ENCODE measurements around the gene RAB31. TPM values are rescaled to one million over a fixed set of nuclear protein-coding genes. Genes with fewer than 3 reads are reported as not detected.

Gene RAB31
- total RNA-seq, 4 donors from 2014 or later, result 3.2 to 7.1 (median 4.4) TPM

- DNase-seq (no peak), ATAC-seq (no peak)
- H3K9me3 ChIP-seq, result no peaks in the 10 kb centered on the region
- no peaks in the 10 kb centered on the region for H3K36me3 ChIP-seq
- in situ Hi-C loops (cut with MboI; ENCODE audit: low sequenced_read_pairs in 4 of 4), result no loop called here
- H3K27ac ChIP-seq, result no peak overlapping the region
- H3K4me3 ChIP-seq, result no peak overlapping the region
- intact Hi-C loops (cut with DNase I; ENCODE audit: low total_unique reads), result no loop called here
- TF ChIP-seq CTCF (IDR thresholded peaks at IDR 0.05 in 4 of 5, conservative IDR thresholded peaks at IDR 0.05 in 1 of 5) (no peak), POLR2A (IDR thresholded peaks at IDR 0.05) (no peak)
- H3K27me3 ChIP-seq, result peaks cover 0 to 8% (median 4%) of the 10 kb centered on the region in 3 donors
- peaks cover 0 to 4% of the 10 kb centered on the region in 2 donors for H3K4me1 ChIP-seq
Measured at GRCh38 chr18:9679125-9679524, 29.0 kb upstream of the RAB31 start.

GRCh38 chr18:9681217-9681616 lies 26.9 kb upstream of the RAB31 start:
- Histone ChIP-seq H3K27me3 (no peaks in the 10 kb centered on the region), H3K27ac (no peak overlapping the region), H3K36me3 (no peaks in the 10 kb centered on the region), H3K4me3 (no peak overlapping the region), H3K9me3 (no peaks in the 10 kb centered on the region), H3K4me1 (peaks cover 6 to 9% of the 10 kb centered on the region in 2 donors)
- ATAC-seq (no peak), DNase-seq (no peak)
- intact Hi-C loops (cut with DNase I; ENCODE audit: low total_unique reads) (no loop called here), in situ Hi-C loops (cut with MboI; ENCODE audit: low sequenced_read_pairs in 4 of 4) (no loop called here)
- TF ChIP-seq CTCF (IDR thresholded peaks at IDR 0.05 in 4 of 5, conservative IDR thresholded peaks at IDR 0.05 in 1 of 5) (no peak), POLR2A (IDR thresholded peaks at IDR 0.05) (no peak)

DNA sequence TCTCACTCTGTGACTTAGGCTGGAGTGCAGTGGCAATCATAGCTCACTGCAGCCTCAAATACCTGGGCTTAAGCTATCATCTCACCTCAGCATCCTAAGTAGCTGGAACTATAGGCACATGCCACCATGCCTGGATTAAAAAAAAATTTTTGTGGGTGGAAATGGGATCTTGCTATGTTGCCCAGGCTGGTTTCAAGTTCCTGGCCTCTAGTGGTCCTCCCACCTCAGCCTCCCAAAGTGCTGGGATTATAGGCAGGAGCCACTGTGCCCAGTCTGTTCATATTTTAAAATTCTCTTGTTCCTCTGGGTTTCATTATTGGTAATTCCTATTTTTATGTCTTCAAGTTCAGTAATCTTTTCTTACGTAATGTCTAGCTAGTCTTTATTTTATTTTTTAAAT lies 25.5 kb upstream of the RAB31 start:
- no peaks in the 10 kb centered on the region for H3K27me3 ChIP-seq
- peaks cover 6 to 9% of the 10 kb centered on the region in 2 donors for H3K4me1 ChIP-seq
- TF ChIP-seq CTCF (IDR thresholded peaks at IDR 0.05 in 4 of 5, conservative IDR thresholded peaks at IDR 0.05 in 1 of 5) (no peak), POLR2A (IDR thresholded peaks at IDR 0.05) (no peak)
- intact Hi-C loops (cut with DNase I; ENCODE audit: low total_unique reads) (no loop called here), in situ Hi-C loops (cut with MboI; ENCODE audit: low sequenced_read_pairs in 4 of 4) (no loop called here)
- H3K27ac ChIP-seq, result no peak overlapping the region
- ATAC-seq, result no peak
- no peak overlapping the region for H3K4me3 ChIP-seq
- DNase-seq, result no peak
- no peaks in the 10 kb centered on the region for H3K36me3 ChIP-seq
- no peaks in the 10 kb centered on the region for H3K9me3 ChIP-seq

- peak overlapping the region in 3 of 4 donors; percentile 24 to 54 (median 30) for H3K27ac ChIP-seq
- peak in 1 of 2 donors; percentile 23 for DNase-seq
Measured at GRCh38 chr18:9683418-9684396, 24.4 kb upstream of the RAB31 start.

More at GRCh38 chr18:9683418-9684396, 24.4 kb upstream of the RAB31 start:
- H3K9me3 ChIP-seq, result no peaks in the 10 kb centered on the region
- H3K36me3 ChIP-seq, result no peaks in the 10 kb centered on the region
- intact Hi-C loops (cut with DNase I; ENCODE audit: low total_unique reads), result loop anchor here (1.0 kb wide), 1 partner anchor 88 kb away; no protein-coding TSS in a partner anchor
- no peak overlapping the region for H3K4me3 ChIP-seq
- ATAC-seq, result peak; percentile 54 to 58
- in situ Hi-C loops (cut with MboI; ENCODE audit: low sequenced_read_pairs in 4 of 4), result no loop called here
- TF ChIP-seq POLR2A (IDR thresholded peaks at IDR 0.05) (no peak), CTCF (IDR thresholded peaks at IDR 0.05 in 4 of 5, conservative IDR thresholded peaks at IDR 0.05 in 1 of 5) (peak in 3 of 5 experiments; percentile 10 to 30 (median 11))
- H3K27me3 ChIP-seq, result no peaks in the 10 kb centered on the region
- peaks cover 6 to 9% of the 10 kb centered on the region in 2 donors for H3K4me1 ChIP-seq

Data from gastrocnemius medialis (tissue), 4 donors.